Astrocyte of the spinal cord (primary cell): ENCODE data around the gene CA5A.
"Not testable (repeated sequence)": the region's sequence is repeated elsewhere in the genome, so short reads cannot be mapped to it uniquely, and the experiment has no call there.

Experiments used
- DNase-seq: peaks from one replicate; pipeline ENCODE4 v3.0.0; 2011; ENCODE audit warnings: low read depth, low spot score
- H3K4me3 ChIP-seq: 2 replicates; pipeline ENCODE4 v1.5.1; 2011; ENCODE audit warnings: low read depth, mild to moderate bottlenecking, low read length, moderate library complexity
- CTCF ChIP-seq: IDR thresholded peaks from 2 replicates; pipeline ENCODE4 v1.5.1; 2012; ENCODE audit warnings: low read depth, mild to moderate bottlenecking, low read length, inconsistent platforms
- in situ Hi-C: cut with HindIII; loops from 2 replicates; pipeline ENCODE4 v1.10.0; 2017; ENCODE audit warnings: low sequenced_read_pairs

Gene CA5A

GRCh38 chr16:87936375-87937230 is at the start of gene CA5A:
Gene CA5A, minus strand, starts transcription at chr16:87936529. Its CDS starts 79 bp downstream, at chr16:87936450.
- TF ChIP-seq CTCF: no peak
- no peak within 1 kb of the TSS for H3K4me3 ChIP-seq
- in situ Hi-C loops: no loop called here
- no peak for DNase-seq

GRCh38 chr16:87985493-87985892 is 49.2 kb upstream of the CA5A start:
- DNase-seq, in situ Hi-C loops, H3K4me3 ChIP-seq: not testable (repeated sequence)

GRCh38 chr16:87984632-87985267 is 48.4 kb upstream of the CA5A start:
- in situ Hi-C loops: no loop called here
- TF ChIP-seq CTCF: no peak
- no peak overlapping the region for H3K4me3 ChIP-seq
- no peak for DNase-seq

- DNase-seq, H3K4me3 ChIP-seq, in situ Hi-C loops: not testable (repeated sequence)
Observed at GRCh38 chr16:87984180-87984579, 47.9 kb upstream of the CA5A start.

GRCh38 chr16:87983737-87984097 is 47.4 kb upstream of the CA5A start:
- not testable (repeated sequence) for DNase-seq

GRCh38 chr16:87983072-87983736 is 46.9 kb upstream of the CA5A start:
- DNase-seq, H3K4me3 ChIP-seq, in situ Hi-C loops: not testable (repeated sequence)
- TF ChIP-seq CTCF: peak; percentile 55

More at GRCh38 chr16:87983737-87984097, 47.4 kb upstream of the CA5A start:
- H3K4me3 ChIP-seq, in situ Hi-C loops: not testable (repeated sequence)

- in situ Hi-C loops: no loop called here
- no peak for DNase-seq
Observed at GRCh38 chr16:87982581-87983041, 46.3 kb upstream of the CA5A start.

GRCh38 chr16:87981376-87981775 is 45.0 kb upstream of the CA5A start:
- H3K4me3 ChIP-seq, DNase-seq, in situ Hi-C loops: not testable (repeated sequence)

More at GRCh38 chr16:87982581-87983041, 46.3 kb upstream of the CA5A start:
- no peak overlapping the region for H3K4me3 ChIP-seq
- TF ChIP-seq CTCF: no peak

- in situ Hi-C loops, DNase-seq, H3K4me3 ChIP-seq: not testable (repeated sequence)
Observed at GRCh38 chr16:87979911-87980630, 43.7 kb upstream of the CA5A start.
